ENCODE data around the gene SPPL2C.

- TF ChIP-seq MLX (CRISPR knock-in tag; IDR thresholded peaks at IDR 0.05) = no peak
- TF ChIP-seq KDM1A (CRISPR knock-in tag; IDR thresholded peaks at IDR 0.05) = no peak
- TF ChIP-seq CTCF (CRISPR knock-in tag; IDR thresholded peaks at IDR 0.05) = no peak
- no peak; the same call in 1 of the 2 replicates for TF ChIP-seq KDM3A (CRISPR knock-in tag; IDR thresholded peaks at IDR 0.05; ENCODE audit: low read depth)
- no peak for TF ChIP-seq NR3C1 (CRISPR knock-in tag; IDR thresholded peaks at IDR 0.05)
Observed at GRCh38 chr17:45857977-45858708, 13.5 kb downstream of the SPPL2C start.

All from HepG2 (cell line).